Tibial nerve (tissue), 4 donors: ENCODE results near the gene AKR1E2.

Experiments
- EP300 ChIP-seq, 2 donors: sonication (generic); formaldehyde crosslinking; IDR thresholded peaks; one replicate each; pipeline ENCODE4 v1.6.1; 2017; ENCODE audit warnings: antibody characterized with exemption in 2 of 2, mild to moderate bottlenecking in 1 of 2
- POLR2A ChIP-seq, 2 donors: fragments of 450-650 bp; IDR thresholded peaks; one replicate each; pipeline ENCODE4 v1.6.1; 2017; ENCODE audit warnings: antibody characterized with exemption in 2 of 2, mild to moderate bottlenecking in 2 of 2, moderate library complexity in 2 of 2
- TF ChIP-seq, protein P1 (sequence below), 5 experiments: fragments of 200-600 bp in 3 of 5; fragments of 450-650 bp in 2 of 5; sonication (generic) in 3 of 5; IDR thresholded peaks; one replicate each; pipeline ENCODE4 v1.5.1; 2016 to 2019; ENCODE audit warnings: antibody characterized with exemption in 5 of 5, mild to moderate bottlenecking in 3 of 5, moderate library complexity in 2 of 5

DNA sequence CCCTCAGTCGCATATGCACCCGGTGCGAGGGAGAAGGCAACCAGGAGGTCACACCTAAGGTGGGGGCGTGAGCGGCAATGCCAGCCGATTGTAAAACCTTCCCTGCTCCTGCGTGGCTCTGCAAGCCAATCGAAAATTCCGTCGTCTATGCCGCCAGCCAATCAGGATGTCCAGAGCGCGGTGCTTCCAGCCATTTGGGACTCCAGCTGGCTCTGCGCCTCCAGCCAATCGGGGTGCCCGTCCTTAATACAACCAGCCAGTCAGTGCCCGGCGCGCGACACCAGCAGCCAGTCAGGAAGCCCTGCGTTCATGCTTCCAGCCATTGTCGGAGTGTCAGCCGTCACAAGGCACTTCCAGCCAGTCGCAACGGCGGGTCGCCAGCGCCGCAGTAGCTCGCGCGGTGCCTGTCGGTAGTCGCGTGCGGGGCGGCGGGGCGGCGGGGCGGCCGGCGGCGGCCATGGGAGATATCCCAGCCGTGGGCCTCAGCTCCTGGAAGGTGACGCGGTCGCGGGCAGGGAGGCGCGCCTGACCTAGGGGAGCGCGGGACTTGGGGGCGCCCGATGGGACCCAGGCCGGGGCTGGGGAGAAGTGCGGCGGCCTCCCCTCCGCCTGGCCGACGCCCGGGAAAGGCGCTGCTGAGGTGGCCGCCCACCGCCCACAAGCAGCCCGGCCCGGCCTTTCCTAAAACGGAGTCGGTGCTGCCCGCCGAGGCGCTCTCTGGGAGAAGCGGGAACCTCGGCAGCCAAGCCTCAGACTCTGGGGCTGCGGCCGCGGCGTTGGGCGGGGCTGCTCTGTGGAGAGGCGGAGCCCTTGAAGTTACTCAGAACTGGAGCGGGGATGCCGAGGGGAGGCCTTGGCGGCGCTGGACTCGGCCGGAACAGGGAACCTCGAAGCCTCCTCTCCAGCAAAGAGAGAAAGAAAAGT lies at the start of gene AKR1E2:
- TF ChIP-seq, protein P1, sequence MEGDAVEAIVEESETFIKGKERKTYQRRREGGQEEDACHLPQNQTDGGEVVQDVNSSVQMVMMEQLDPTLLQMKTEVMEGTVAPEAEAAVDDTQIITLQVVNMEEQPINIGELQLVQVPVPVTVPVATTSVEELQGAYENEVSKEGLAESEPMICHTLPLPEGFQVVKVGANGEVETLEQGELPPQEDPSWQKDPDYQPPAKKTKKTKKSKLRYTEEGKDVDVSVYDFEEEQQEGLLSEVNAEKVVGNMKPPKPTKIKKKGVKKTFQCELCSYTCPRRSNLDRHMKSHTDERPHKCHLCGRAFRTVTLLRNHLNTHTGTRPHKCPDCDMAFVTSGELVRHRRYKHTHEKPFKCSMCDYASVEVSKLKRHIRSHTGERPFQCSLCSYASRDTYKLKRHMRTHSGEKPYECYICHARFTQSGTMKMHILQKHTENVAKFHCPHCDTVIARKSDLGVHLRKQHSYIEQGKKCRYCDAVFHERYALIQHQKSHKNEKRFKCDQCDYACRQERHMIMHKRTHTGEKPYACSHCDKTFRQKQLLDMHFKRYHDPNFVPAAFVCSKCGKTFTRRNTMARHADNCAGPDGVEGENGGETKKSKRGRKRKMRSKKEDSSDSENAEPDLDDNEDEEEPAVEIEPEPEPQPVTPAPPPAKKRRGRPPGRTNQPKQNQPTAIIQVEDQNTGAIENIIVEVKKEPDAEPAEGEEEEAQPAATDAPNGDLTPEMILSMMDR (IDR thresholded peaks at IDR 0.05) = no peak
- peak in 1 of 2 donors; percentile 39 for TF ChIP-seq POLR2A (IDR thresholded peaks at IDR 0.05)
- peak in 1 of 2 donors; percentile 65 for TF ChIP-seq EP300 (IDR thresholded peaks at IDR 0.05)
